Epithelial cell of proximal tubule (primary cell): ENCODE data around the gene CEP164. TPM values are rescaled to one million over a fixed set of nuclear protein-coding genes. Genes with fewer than 3 reads are reported as not detected.

Source experiments
- DNase-seq: peaks from one replicate; pipeline ENCODE4 v3.0.0-alpha.2; 2011; ENCODE audit warnings: low read depth
- H3K4me3 ChIP-seq: 2 replicates; pipeline ENCODE4 v1.5.1; 2011; ENCODE audit warnings: low read depth, mild to moderate bottlenecking, low read length
- total RNA-seq: library from RNA; depleted of rRNA; stranded (reverse); fragments of >200 nt; gene quantifications from 2 replicates; pipeline ENCODE4 v1.2.3, GENCODE V29; 2015
- TF ChIP-seq, protein P1 (sequence below): conservative IDR thresholded peaks from 2 replicates; pipeline ENCODE4 v1.5.1; 2012; ENCODE audit warnings: low read depth, mild to moderate bottlenecking, low read length

The CEP164 gene
- total RNA-seq, 1 donor from 2014 or later: 20.2 TPM

DNA sequence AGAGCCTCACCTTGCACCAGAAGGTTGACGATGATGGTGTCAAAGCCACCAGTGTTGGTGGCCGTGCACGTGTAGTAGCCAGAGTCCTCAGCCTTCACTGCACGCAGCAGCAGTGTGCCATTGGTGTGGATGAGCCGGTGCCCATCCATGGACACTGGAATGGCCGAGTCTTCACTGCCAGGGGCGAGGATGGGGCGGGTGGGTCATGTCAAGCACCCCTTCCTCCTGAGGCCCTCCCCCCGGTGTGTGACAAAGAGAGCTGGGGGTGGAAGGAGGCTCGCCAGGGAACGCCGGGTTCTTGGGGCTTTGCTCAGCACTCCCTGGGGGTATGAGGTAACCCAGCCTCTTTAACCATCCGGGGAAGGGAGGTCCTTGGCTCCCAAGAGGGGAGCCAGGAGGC, 111.6 kb downstream of the CEP164 start:
- TF ChIP-seq, protein P1, sequence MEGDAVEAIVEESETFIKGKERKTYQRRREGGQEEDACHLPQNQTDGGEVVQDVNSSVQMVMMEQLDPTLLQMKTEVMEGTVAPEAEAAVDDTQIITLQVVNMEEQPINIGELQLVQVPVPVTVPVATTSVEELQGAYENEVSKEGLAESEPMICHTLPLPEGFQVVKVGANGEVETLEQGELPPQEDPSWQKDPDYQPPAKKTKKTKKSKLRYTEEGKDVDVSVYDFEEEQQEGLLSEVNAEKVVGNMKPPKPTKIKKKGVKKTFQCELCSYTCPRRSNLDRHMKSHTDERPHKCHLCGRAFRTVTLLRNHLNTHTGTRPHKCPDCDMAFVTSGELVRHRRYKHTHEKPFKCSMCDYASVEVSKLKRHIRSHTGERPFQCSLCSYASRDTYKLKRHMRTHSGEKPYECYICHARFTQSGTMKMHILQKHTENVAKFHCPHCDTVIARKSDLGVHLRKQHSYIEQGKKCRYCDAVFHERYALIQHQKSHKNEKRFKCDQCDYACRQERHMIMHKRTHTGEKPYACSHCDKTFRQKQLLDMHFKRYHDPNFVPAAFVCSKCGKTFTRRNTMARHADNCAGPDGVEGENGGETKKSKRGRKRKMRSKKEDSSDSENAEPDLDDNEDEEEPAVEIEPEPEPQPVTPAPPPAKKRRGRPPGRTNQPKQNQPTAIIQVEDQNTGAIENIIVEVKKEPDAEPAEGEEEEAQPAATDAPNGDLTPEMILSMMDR: no peak

GRCh38 chr11:117440258-117440657, 112.6 kb downstream of the CEP164 start:
- TF ChIP-seq, protein P1: no peak
- H3K4me3 ChIP-seq: no peak overlapping the region
- no peak for DNase-seq

More for the DNA sequence above, 111.6 kb downstream of the CEP164 start:
- no peak overlapping the region for H3K4me3 ChIP-seq
- no peak for DNase-seq

GRCh38 chr11:117441146-117441975, 113.7 kb downstream of the CEP164 start:
- DNase-seq: no peak
- H3K4me3 ChIP-seq: no peak overlapping the region
- TF ChIP-seq, protein P1: no peak

DNA sequence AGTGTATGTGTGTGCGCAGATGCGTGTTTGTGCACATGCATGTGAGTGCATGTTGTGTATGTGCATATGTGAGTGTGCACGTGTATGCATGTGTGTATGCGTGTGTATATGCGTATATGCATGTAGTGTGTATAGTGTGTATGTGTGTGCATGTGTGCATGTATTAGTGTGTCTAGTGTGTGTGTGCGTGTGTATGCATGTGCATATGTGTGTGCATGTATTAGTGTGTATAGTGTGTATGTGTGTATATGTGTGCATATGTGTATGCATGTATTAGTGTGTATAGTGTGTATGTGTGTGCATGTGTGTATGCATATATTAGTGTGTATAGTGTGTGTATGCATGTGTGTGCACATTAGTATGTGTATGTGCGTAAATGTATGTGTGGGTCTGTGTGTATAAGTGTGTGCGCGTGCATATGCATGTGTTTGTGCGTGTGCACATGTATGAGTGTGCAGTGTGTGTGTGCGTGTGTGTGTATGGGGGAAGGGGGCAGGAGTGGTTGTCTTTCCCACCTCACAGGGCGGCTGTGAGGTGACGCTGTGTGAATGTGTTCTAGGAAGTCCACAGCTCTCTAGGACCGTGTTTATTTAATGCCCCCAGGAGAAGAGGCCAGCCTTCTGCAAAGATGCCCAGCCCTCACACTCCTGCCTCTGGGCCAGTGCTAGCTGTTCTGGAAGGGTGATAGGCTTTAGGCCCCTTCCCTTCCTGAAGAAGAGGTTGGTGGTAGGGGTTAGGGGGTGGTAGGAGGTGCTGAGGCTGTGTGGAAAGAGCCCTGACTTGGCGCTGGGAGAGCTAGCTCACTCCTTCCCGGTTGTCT, 114.6 kb downstream of the CEP164 start:
- TF ChIP-seq, protein P1: no peak
- H3K4me3 ChIP-seq: no peak overlapping the region
- DNase-seq: no peak

GRCh38 chr11:117442869-117443239, 115.2 kb downstream of the CEP164 start:
- TF ChIP-seq, protein P1: no peak
- DNase-seq: no peak
- no peak overlapping the region for H3K4me3 ChIP-seq

- DNase-seq: no peak
- TF ChIP-seq, protein P1: peak; percentile 66
- no peak overlapping the region for H3K4me3 ChIP-seq
Observed at GRCh38 chr11:117443266-117444186, 115.9 kb downstream of the CEP164 start.
